Measurements from ENCODE around the gene SLC25A38. TPM values are rescaled to one million over a fixed set of nuclear protein-coding genes. Genes with fewer than 3 reads are reported as not detected.

The SLC25A38 gene
- total and polyA plus RNA-seq, 9 of the 15 experiments (the other 6 are each of a cell fraction or from before 2014, with no cell fraction given): 13.5 to 51.1 (median 30.6) TPM

DNA sequence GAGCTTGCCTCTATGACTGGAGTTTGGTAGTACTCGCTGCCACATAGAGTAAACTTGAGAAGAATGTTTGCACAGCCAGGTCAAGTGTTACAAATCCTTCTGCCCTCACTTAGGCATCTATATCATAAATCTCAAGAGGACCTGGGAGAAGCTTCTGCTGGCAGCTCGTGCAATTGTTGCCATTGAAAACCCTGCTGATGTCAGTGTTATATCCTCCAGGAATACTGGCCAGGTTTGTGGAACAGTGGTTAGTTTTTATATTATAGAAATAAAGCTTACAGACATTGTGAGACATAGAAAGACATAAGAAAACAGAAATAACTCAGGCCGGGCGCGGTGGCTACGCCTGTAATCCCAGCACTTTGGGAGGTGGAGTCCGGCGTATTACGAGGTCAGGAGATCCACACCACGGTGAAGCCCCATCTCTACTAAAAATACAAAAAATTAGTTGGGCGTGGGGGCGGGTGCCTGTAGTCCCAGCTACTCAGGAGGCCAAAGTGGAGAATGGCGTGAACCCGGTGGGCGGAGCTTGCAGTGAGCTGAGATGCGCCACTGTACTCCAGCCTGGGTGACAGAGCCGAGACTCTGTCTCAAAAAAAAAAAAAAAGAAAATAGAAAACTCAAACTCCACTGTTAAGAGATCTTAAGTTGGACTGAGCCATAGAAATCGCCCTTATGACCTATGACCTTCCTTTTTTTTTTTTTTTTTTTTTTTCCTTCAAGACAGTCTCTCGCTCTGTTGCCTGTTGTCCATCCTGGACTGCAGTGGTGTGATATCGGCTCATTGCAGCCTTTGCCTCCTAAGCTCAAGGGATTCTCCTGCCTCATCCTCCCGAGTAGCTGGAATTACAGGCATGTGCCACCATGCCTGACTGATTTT lies 25.6 kb downstream of the SLC25A38 start (continued):
- TF ChIP-seq, protein P1, sequence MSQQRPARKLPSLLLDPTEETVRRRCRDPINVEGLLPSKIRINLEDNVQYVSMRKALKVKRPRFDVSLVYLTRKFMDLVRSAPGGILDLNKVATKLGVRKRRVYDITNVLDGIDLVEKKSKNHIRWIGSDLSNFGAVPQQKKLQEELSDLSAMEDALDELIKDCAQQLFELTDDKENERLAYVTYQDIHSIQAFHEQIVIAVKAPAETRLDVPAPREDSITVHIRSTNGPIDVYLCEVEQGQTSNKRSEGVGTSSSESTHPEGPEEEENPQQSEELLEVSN (IDR thresholded peaks at IDR 0.05; ENCODE audit: borderline replicate concordance in 1 of 2, extremely low read depth in 1 of 2, insufficient read depth in 1 of 2, insufficient read length in 1 of 2, low read depth in 1 of 2, low read length in 1 of 2, poor library complexity in 1 of 2, severe bottlenecking in 1 of 2): no peak
- TF ChIP-seq HDAC3 (IDR thresholded peaks at IDR 0.05; ENCODE audit: borderline replicate concordance, partially characterized antibody) (no peak), POLR2A (conservative IDR thresholded peaks at IDR 0.05) (0 out of 2 replicates have a peak, but pooled peaks have one; percentile 42), POU5F1 (IDR thresholded peaks at IDR 0.05; ENCODE audit: borderline replicate concordance, low read depth, low read length, partially characterized antibody) (no peak), CAMTA2 (CRISPR knock-in tag; conservative IDR thresholded peaks at IDR 0.05) (no peak), C11orf30 (IDR thresholded peaks at IDR 0.05; ENCODE audit: low read depth) (no peak), NCOR1 (IDR thresholded peaks at IDR 0.05) (no peak), NR2C2 (CRISPR knock-in tag; IDR thresholded peaks at IDR 0.05) (peak; percentile 66; the same call in 1 of the 2 replicates), NR2C2 (tag; IDR thresholded peaks at IDR 0.05) (peak; percentile 70), KDM1A (IDR thresholded peaks at IDR 0.05) (0 out of 4 replicates have a peak, but pooled peaks of 1 of the 2 experiments have one; percentile 25), KLF6 (CRISPR knock-in tag; IDR thresholded peaks at IDR 0.05; ENCODE audit: borderline replicate concordance) (no peak), COPS2 (conservative IDR thresholded peaks at IDR 0.05) (no peak), SIN3A (IDR thresholded peaks at IDR 0.05; ENCODE audit: borderline replicate concordance in 2 of 2, control insufficient read depth in 1 of 2, low read depth in 2 of 2, low read length in 2 of 2) (no peak), RBFOX2 (IDR thresholded peaks at IDR 0.05; ENCODE audit: low read depth, low read length) (peak; percentile 77), ZBTB8A (IDR thresholded peaks at IDR 0.05; ENCODE audit: partially characterized antibody) (no peak), CBX1 (IDR thresholded peaks at IDR 0.05; ENCODE audit: low read depth) (no peak), TAF1 (IDR thresholded peaks at IDR 0.05; ENCODE audit: control insufficient read depth, extremely low read depth, insufficient read depth, low read length, severe bottlenecking) (no peak), TEAD4 (IDR thresholded peaks at IDR 0.05; ENCODE audit: low read length) (peak; percentile 16; the same call in 1 of the 2 replicates), TEAD4 (CRISPR knock-in tag; IDR thresholded peaks at IDR 0.05; ENCODE audit: borderline replicate concordance) (no peak), POLR2H (tag; IDR thresholded peaks at IDR 0.05; ENCODE audit: low read depth) (peak; percentile 19; the same call in 1 of the 2 replicates), ZSCAN29 (IDR thresholded peaks at IDR 0.05) (no peak)
- TF ChIP-seq, protein P2, sequence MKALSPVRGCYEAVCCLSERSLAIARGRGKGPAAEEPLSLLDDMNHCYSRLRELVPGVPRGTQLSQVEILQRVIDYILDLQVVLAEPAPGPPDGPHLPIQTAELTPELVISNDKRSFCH (CRISPR knock-in tag; IDR thresholded peaks at IDR 0.05): no peak
- TF ChIP-seq, protein P2 (tag; IDR thresholded peaks at IDR 0.05): no peak
- TF ChIP-seq, protein P3, sequence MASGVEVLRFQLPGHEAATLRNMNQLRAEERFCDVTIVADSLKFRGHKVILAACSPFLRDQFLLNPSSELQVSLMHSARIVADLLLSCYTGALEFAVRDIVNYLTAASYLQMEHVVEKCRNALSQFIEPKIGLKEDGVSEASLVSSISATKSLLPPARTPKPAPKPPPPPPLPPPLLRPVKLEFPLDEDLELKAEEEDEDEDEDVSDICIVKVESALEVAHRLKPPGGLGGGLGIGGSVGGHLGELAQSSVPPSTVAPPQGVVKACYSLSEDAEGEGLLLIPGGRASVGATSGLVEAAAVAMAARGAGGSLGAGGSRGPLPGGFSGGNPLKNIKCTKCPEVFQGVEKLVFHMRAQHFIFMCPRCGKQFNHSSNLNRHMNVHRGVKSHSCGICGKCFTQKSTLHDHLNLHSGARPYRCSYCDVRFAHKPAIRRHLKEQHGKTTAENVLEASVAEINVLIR (CRISPR knock-in tag; IDR thresholded peaks at IDR 0.05): no peak
- TF ChIP-seq, protein P4, sequence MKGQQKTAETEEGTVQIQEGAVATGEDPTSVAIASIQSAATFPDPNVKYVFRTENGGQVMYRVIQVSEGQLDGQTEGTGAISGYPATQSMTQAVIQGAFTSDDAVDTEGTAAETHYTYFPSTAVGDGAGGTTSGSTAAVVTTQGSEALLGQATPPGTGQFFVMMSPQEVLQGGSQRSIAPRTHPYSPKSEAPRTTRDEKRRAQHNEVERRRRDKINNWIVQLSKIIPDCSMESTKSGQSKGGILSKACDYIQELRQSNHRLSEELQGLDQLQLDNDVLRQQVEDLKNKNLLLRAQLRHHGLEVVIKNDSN (CRISPR knock-in tag; IDR thresholded peaks at IDR 0.05): no peak

Measured in K562 (cell line).